Activated T-cell treated with anti-CD3 and anti-CD28 coated beads for 1 hour (primary cell): ENCODE data around the gene CAND2.

ENCODE experiments used
- DNase-seq: peaks from one replicate; pipeline ENCODE4 v3.0.0-alpha.2; 2020; ENCODE audit warnings: low read depth

Gene CAND2

DNA sequence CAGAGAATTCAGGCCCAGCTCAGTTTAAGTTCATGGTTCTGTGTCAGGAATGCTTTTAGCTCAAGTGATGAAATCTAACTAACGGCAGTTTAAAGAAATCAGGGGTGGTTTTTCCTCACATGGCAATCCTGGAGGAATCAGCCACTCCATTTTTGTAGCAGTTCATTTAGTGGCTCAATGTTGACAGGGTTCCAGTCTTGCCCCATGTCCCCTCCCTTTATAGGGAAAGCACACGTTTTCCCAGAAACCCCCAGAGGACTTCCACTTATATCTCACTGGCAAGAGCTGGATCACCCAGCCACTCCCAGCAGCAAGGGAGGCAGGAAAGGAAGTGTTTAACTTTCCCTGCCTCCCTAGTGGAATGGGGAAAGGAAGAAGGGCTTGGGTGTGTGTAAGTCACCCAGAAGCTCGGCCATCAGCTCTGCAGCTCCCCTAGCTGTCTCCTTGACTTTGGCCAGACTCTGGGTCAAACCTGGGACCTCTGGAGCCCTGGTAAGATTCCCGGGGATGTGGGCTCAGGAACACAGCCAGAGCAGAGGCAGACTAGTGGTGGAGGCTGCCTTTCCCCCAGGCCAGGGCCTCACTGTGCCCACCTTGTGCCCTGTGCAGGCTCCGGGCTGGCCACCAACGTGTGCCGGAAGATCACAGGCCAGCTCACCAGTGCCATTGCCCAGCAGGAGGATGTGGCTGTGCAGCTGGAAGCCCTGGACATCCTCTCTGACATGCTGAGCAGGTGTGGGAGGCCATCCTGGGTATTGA is 11.3 kb downstream of the CAND2 start:
- DNase-seq, result no peak

DNA sequence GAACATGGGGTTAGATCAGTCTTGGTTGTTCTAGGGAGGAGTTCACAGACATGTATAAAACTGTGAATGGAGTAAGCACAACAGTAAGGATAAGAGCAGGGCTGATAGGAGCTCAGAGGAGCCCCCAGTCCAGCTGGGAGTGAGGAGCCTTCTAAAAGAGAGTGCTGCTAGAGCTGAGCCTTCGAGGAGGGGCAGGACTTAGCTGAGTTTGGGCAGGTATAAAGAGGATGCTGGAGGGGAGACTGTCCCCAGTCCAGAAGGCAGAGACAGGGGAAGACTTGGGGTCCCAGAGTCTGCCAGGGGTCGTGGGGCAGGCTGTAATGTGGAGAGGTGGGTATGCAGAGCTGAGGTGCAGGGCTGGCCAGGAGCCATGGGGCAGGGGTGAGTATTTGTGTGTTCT is 12.1 kb downstream of the CAND2 start:
- DNase-seq, result no peak

DNA sequence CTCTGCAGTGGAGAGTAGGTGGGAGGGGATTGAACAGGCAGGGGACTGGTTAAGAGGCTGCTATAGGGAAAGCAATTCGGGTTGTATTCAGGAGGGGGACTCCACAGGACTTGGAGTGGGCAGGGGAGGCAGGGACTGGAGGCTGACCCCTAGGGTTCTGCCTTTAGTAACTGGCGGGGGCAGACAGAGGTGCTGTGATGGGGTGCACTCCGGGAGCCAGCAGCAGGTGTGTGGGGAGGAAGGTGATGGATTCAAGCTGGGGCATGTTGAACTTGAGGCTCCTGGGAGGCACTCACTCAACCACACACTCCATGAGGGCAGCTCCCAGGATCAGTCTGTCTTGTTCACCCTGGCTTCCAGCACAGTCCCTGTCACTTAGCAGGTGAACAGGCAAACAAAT is 12.5 kb downstream of the CAND2 start:
- no peak for DNase-seq

DNA sequence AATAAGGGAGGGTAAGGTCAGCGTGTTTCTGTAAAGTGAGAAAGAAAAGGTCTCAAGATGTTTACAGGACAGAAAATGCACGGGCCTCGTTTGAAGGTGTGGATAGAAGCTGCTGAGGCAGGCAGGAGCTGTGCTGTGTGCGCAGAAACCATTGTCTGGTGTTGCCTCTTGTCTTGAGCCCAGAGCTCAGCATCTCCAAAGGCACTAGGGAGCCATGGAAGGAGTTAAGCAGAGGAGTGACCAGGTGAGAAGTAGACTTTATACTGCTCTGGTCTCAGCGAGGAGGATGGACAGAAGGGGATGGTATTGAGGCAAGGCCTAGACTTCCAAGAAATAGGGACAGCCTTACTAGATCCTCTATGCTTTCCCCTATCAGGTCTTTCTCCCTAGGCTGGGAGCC is 13.0 kb downstream of the CAND2 start:
- no peak for DNase-seq

DNA sequence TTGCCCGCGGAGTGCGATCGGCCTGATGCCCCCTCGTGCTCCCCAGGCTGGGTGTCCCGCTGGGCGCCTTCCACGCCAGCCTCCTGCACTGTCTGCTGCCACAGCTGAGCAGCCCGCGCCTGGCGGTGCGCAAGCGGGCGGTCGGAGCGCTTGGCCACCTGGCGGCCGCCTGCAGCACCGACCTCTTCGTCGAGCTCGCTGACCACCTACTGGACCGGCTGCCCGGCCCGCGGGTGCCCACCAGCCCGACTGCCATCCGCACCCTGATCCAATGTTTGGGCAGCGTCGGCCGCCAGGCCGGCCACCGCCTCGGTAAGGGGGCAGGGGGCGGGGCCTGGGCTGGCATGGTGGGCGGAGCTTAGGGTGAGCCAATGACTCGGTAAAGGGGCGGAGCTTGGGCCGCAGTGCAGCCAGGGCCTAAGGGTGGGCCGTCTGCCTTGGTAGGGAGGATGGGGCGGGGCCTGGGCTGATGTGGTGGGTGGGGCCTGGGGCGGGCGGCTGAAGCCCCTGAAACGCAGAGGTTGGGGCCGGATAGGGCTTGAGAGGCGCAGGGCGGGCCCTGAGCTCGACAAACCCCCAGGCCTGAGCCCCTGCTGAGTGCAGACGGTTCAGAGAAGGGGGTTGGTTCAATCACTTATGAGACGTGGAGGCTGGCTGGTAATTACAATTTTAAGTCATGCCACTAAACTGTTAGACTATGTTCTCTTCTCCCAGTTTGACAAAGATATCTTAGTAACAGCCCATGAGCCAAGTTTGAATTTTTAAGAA is 13.7 kb downstream of the CAND2 start:
- DNase-seq, result peak; percentile 96

DNA sequence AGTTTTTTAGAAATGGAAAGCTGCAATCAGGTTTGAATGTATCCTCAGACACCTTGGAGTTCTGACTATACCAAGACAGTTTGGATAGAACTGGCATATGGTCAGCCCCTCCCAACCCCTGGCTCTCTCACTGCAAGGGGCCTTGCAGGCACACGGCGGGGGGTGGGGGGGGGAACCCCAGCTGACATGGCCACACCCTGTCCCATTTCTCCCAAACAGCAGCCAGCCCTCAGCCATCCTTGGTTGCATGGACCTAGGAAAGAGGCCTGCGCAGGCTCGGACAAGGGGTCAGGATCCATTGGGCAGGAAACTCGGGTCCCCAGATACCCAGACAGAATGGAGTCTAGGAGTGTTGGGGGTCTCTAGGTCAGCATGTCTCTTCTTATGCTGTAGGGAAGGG is 14.5 kb downstream of the CAND2 start:
- DNase-seq, result no peak

DNA sequence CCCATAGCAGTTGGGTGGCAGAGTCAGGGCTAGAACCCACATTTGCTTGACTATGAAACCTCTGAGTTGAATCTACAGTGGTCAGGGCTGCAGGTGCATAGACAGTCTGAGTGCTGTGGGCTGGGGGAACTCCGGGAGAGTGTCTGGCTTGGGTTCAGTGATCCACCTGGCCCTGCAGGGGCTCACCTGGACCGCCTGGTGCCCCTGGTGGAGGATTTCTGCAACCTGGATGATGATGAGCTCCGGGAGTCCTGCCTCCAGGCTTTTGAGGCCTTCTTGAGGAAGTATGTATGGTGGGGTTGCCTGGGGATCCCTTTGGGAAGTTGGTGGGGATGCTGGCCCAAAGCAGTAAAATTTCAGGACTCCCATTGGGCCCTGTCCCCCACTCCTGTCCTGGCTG is 16.3 kb downstream of the CAND2 start:
- no peak for DNase-seq

DNA sequence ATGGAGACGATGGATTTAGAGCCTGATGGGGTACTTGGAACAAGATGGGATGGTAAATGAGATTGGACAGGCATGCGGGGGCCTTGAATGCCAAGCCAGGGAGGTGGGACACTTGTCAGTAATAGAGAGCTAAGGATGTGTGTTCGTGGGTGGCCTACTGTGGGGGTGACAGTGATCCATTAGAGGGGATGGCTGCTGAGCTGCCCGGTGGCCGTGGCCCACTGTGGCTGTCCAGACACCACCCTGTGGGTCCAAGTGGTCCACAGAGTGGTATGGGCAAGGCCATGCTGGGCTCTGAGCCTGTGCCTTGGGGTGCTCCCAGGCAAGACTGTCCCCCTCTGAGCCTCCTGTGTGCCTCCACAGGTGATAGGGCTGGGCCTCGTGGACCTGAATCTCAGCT is 17.5 kb downstream of the CAND2 start:
- DNase-seq, result no peak

DNA sequence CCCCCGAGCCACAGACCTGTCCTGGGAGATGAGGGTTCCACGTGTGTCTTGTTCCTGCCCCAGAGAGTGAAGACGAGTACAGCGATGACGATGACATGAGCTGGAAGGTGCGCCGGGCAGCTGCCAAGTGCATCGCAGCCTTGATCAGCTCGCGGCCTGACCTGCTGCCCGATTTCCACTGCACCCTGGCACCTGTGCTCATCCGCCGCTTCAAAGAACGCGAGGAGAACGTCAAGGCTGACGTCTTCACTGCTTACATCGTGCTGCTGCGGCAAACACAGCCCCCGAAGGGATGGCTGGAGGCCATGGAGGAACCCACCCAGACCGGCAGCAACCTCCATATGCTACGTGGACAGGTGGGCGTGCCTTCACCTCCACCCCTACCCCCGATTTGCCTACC is 18.6 kb downstream of the CAND2 start:
- no peak for DNase-seq

DNA sequence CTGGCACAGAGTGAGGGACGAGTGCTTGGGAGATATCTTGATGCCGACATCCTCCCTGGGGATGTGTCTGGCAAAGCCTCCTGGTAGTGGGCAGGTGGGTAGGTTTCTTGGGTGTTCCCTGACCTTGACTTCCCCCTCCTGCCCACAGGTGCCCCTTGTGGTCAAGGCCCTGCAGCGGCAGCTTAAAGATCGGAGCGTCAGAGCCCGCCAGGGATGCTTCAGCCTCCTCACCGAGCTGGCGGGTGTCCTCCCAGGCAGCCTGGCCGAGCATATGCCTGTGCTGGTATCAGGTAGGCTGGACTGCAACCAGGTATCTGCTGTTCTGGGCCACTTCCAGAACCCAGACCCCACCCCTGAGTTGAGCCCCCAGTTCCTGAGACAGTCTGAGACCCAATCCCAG is 19.2 kb downstream of the CAND2 start:
- no peak for DNase-seq

DNA sequence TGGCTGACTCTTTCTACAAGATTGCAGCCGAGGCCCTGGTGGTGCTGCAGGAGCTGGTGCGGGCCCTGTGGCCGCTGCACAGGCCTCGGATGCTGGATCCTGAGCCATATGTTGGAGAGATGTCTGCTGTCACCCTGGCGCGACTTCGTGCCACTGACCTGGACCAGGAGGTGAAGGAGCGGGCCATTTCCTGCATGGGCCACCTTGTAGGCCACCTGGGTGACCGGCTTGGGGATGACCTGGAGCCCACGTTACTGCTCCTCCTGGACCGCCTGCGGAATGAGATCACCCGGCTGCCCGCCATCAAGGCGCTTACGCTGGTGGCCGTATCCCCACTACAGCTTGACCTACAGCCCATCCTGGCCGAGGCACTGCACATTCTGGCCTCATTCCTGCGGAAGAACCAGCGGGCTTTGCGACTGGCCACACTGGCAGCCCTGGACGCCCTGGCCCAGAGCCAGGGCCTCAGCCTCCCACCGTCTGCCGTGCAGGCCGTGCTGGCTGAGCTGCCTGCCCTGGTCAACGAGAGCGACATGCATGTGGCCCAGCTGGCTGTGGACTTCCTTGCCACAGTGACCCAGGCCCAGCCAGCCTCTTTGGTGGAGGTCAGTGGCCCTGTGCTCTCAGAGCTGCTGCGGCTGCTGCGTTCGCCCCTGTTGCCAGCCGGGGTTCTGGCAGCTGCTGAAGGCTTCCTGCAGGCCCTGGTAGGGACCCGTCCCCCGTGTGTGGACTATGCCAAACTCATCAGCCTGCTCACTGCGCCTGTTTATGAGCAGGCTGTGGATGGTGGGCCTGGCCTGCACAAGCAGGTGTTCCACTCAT is 20.3 kb downstream of the CAND2 start:
- no peak for DNase-seq

DNA sequence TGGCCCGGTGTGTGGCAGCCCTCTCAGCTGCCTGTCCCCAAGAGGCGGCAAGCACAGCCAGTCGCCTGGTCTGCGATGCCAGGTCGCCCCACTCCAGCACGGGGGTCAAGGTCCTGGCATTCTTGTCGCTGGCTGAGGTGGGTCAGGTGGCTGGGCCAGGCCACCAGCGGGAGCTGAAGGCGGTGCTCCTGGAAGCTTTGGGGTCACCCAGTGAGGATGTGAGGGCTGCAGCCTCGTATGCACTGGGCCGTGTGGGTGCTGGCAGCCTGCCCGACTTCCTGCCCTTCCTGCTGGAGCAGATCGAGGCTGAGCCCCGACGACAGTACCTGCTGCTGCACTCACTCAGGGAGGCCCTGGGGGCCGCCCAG is 20.8 kb downstream of the CAND2 start:
- DNase-seq, result no peak

DNA sequence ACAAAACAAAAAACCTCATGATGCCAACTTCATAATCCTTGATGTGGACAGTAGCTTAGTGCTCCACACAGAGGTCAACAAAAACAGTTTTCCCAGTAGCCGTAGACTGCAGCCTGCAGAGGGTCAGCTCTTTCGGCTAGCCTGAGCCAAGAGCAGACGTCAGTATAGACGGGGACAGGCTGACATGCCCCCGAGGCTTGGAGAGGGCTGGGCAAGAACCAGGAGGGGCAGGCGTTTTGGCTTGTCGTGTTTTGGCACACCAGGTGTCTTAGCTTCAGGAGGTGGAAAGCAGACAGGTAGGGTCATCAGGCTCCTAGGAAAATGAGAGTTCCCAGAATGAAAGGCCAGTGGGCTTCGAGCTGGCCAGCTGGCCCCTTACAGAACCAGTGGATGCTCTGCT is 21.8 kb downstream of the CAND2 start:
- DNase-seq, result no peak

DNA sequence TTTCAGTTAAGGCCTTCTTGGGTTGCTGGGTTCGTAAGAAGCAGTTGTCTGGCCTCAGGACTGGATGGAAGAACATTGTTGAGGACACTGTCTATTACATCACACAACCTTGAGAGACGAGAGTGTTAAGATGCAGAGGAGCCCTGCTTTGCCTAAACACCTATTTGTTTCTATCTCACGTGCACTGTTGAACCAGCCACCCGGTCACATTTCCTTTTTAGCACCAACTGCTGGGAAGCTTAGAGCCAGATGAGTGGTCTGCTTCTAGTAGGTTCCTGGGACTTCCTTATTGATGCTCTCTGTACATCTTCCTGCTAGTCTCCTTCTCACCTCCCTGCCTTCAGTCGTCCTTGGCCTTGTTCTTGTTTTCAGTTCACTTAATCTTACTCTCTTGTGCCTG is 22.3 kb downstream of the CAND2 start:
- DNase-seq, result no peak

DNA sequence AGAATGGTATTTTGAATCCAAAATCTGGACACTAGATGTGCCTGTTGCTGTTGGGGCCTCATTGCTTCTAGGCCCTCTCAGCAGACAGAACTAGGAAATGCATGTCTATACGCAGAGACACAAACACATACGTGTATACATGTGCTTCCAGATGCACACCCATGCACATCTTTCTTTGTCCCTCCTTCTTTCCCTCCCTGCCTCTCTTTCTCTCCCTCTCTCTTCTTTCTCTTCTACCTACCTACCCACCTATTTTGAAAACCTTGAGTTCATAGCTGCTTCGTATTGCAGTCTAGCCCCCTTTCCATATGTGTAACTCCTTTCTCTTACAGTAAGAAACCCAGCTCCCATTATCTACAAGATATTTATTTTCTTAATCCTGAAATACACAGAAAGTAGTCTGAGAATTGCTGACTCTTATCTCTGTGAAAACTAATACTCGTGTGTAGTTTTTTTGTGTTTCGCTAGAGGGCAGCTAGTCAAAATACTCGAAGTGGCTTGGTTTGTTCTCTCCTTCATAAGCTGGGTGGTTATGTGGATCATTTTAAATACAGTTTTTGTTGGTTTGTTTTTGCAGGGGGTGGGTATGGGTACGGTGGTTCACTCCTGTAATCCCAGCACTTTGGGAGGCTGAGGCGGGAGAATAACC is 26.4 kb downstream of the CAND2 start:
- no peak for DNase-seq

DNA sequence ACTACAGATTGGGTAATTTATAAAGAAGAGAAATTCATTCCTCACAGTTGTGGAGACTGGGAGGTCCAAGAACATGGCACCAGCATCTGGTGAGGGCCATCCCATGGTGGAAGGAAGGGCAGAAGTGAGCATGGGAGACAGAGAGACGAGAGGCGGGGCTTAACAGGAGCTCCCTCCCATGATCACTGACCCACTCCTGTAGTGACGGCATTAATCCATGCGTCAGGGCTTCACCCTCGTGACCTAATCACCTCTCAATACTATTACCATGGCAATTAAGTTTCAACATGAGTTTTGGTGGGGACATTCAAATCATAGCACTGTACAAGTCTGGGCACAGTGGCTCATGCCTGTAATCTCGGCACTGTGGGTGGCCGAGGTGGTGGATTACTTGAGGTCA is 27.8 kb downstream of the CAND2 start:
- no peak for DNase-seq

DNA sequence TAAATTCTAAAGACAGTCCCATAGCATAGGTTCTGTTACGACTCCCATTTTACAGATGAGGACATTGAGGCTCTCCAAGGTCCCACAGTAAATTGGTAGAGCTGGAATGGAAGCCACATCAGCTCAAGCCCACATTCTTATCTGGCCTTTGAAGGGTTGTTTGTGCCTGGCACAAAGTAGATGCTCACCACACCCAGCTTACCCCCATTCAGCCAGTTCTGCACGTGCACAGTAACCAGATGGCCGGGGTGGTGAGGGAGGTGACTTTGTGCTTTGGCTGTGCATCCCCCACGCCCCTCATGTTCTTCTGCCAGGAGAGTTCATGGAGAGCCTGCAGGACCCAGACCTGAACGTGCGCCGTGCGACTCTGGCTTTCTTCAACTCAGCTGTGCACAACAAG is 28.7 kb downstream of the CAND2 start:
- DNase-seq, result no peak

DNA sequence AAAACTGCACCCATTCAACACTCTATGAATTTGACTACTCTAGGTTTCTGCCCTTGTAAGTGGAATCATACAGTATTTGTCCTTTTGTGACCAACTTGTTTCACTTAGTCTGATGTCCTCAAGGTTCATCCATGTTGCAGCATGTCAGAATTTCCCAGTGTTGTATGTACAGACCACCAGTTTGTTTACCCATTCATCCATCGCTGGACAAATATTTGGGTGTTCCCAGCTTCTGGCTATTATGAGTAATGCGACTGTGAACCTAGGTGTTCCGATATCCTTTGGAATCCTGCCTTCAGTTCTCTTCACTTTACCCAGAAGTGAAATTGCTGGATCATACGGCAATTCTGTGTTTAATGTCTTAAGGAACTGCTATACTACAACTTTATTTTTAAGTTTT is 32.3 kb downstream of the CAND2 start:
- DNase-seq, result no peak

DNA sequence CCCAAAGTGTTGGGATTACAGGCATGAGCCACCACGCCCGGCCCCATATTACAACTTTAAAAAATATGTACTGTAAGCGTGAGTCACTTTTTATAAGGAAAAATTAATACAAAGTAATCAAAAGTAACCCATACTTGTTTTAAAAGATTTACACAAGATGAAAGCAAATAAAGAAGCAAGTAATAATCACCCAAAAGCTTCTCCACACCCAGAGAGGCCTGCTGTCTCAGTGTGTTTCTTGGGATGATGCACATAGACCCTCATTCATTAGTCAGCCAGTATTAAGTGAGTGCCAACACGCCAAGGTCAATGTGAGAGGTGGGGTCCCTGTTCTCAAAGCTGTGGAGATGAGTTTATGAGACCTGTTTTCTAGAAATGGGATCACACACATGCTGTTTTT is 32.9 kb downstream of the CAND2 start:
- DNase-seq, result no peak

DNA sequence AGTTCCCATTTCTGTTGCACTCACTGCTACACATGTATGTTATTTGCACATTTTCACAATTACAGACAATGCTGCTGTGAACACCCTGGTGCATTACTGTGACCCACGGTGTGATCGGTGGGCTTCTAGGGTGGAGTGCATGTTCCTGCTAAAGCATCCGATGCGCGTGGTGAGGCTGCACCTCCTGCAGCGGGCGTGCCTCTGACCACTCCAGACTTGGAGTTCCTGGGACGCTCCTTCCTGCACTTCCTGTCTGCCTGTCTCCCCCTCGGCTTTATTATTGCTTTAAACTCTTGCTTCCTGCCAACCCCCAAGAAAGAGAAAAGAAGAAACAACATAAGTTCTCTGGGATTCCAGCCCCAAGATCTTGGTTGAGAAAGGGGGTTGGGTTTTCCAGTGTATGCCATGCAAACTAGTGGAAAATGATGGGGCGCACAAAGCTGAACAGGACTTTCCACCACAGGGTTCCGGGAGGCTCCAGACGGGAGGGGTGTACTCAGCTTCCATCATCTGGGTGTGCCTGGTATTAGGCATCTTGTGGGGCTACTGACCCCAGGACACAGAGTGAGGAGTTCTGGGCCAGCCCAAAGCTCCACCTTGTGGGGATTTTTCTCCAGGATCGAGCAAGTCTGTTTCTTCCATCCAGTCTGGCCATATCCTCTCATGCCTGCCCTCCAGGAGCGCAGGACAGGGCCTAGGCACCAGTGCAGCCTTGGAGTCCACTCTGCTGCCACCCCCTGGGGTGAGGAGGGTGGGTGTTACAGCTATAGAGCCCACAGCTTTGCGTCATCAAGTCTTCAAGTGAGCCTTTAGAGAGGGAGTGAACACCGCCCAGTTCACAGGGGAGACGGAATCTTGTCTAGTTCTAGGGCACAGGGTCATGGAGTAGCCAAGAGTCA is 33.7 kb downstream of the CAND2 start:
- DNase-seq, result no peak

DNA sequence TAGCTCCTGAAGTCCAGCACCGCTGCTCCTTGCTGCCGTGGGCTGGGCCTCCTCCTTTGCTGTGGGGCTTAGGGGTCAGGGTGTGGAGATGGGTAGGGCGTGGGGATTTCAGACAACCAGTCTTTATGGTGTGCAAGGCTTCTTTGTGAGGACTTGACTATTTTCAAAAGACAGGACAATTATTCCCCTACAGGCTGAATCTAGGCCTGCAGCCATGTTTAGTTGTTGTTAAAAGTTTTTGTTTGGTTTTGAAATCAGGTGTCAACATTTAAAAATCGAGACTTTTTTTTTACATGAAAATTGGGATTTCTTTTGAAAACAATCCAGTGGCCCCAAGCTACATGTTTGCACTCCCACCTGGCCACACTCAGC is 34.3 kb downstream of the CAND2 start:
- DNase-seq, result no peak
